IgD-negative memory B cell (primary cell): ENCODE measurements around the gene KAT5. TPM values are rescaled to one million over a fixed set of nuclear protein-coding genes. Genes with fewer than 3 reads are reported as not detected.
A peak's percentile ranks its signal among the peaks of the same experiment; 100 is the strongest.
"Not testable (repeated sequence)": the region's sequence is repeated elsewhere in the genome, so short reads cannot be mapped to it uniquely, and the experiment has no call there.

ENCODE experiments used
- H3K27ac Mint-ChIP-seq, 3 donors: one replicate each; pipeline ENCODE4 v1.8.0; 2020 to 2022; ENCODE audit warnings: mild to moderate bottlenecking in 3 of 3, mixed read lengths in 3 of 3, moderate library complexity in 1 of 3
- H3K27me3 Mint-ChIP-seq: one replicate; pipeline ENCODE4 v1.8.0; 2021; ENCODE audit warnings: mixed read lengths
- H3K36me3 Mint-ChIP-seq: one replicate; pipeline ENCODE4 v1.8.0; 2020; ENCODE audit warnings: mild to moderate bottlenecking, mixed read lengths
- H3K4me1 Mint-ChIP-seq, 3 donors: one replicate each; pipeline ENCODE4 v1.8.0; 2020 to 2022; ENCODE audit warnings: mixed read lengths in 3 of 3, mild to moderate bottlenecking in 1 of 3
- H3K4me3 Mint-ChIP-seq, 4 donors: one replicate each; pipeline ENCODE4 v1.8.0; 2020 to 2022; ENCODE audit warnings: mild to moderate bottlenecking in 4 of 4, mixed read lengths in 4 of 4, moderate library complexity in 3 of 4
- H3K9me3 Mint-ChIP-seq, 3 donors: one replicate each; pipeline ENCODE4 v1.8.0; 2020 to 2021; ENCODE audit warnings: mixed read lengths in 3 of 3, mild to moderate bottlenecking in 1 of 3
- polyA plus RNA-seq: library from polyadenylated mRNA; unstranded; fragments of 300-500 nt; fragmentation: Illumina TruSeq; gene quantifications from one replicate; pipeline ENCODE4 v1.2.3, GENCODE V29; 2021

Gene KAT5
- polyA plus RNA-seq, 1 donor from 2014 or later, result 62.6 TPM

DNA sequence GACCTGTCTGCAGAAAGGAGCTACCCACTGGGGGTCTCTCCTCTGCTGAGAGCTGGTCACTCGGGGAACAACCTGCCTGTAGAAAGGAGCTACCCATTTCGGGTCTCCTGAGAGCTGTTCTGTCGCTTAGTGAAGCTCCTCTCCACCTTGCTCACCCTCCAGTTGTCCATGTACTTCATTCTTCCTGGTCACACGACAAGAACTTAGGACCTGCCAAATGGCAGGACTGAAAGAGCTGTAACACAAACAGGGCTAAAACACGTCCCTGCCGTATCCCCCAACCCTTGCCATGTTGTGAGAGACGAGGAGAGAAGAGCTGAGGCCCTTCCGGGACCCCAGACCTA is 32.6 kb downstream of the KAT5 start:
- H3K9me3 Mint-ChIP-seq, result peaks cover 0 to 2% (median 0%) of the 10 kb centered on the region in 3 donors
- H3K36me3 Mint-ChIP-seq, result peaks cover 3% of the 10 kb centered on the region
- H3K27ac Mint-ChIP-seq, result no peak overlapping the region
- no peak overlapping the region for H3K4me3 Mint-ChIP-seq
- no peaks in the 10 kb centered on the region for H3K27me3 Mint-ChIP-seq
- H3K4me1 Mint-ChIP-seq, result peaks cover 6 to 11% (median 7%) of the 10 kb centered on the region in 3 donors

GRCh38 chr11:65745049-65745448 is 33.0 kb downstream of the KAT5 start:
- peaks cover 0 to 2% (median 0%) of the 10 kb centered on the region in 3 donors for H3K9me3 Mint-ChIP-seq

GRCh38 chr11:65762169-65762568 is 50.1 kb downstream of the KAT5 start:
- not testable (repeated sequence) for H3K9me3 Mint-ChIP-seq, H3K27ac Mint-ChIP-seq, H3K27me3 Mint-ChIP-seq, H3K36me3 Mint-ChIP-seq, H3K4me1 Mint-ChIP-seq
- peak overlapping the region in 1 of 4 donors; percentile 60 for H3K4me3 Mint-ChIP-seq

More at GRCh38 chr11:65745049-65745448, 33.0 kb downstream of the KAT5 start:
- Mint-ChIP-seq H3K27ac (no peak overlapping the region), H3K36me3 (peaks cover 3% of the 10 kb centered on the region), H3K27me3 (no peaks in the 10 kb centered on the region), H3K4me3 (no peak overlapping the region), H3K4me1 (peaks cover 6 to 11% (median 7%) of the 10 kb centered on the region in 3 donors)

DNA sequence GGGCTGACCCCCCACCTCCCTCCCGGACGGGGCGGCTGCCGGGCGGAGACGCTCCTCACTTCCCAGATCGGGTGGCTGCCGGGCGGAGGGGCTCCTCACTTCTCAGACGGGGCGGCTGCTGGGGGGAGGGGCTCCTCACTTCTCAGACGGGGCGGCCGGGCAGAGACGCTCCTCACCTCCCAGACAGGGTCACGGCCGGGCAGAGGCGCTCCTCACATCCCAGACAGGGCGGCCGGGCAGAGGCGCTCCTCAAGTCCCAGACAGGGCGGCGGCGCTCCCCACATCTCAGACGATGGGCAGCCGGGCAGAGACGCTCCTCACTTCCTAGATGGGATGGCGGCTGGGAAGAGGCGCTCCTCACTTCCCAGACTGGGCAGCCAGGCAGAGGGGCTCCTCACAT is 50.8 kb downstream of the KAT5 start:
- not testable (repeated sequence) for H3K27me3 Mint-ChIP-seq, H3K4me1 Mint-ChIP-seq, H3K4me3 Mint-ChIP-seq, H3K36me3 Mint-ChIP-seq, H3K27ac Mint-ChIP-seq, H3K9me3 Mint-ChIP-seq

- Mint-ChIP-seq H3K27me3 (peaks cover 6% of the 10 kb centered on the region), H3K36me3 (no peaks in the 10 kb centered on the region), H3K27ac (no peak overlapping the region), H3K4me1 (peaks cover under 1% of the 10 kb centered on the region in 3 donors), H3K4me3 (no peak overlapping the region), H3K9me3 (no peaks in the 10 kb centered on the region)
These were observed 52.4 kb downstream of the KAT5 start for GRCh38 chr11:65764434-65764833.

- H3K27me3 Mint-ChIP-seq, result peaks cover 3% of the 10 kb centered on the region
- no peak overlapping the region for H3K4me3 Mint-ChIP-seq
- H3K36me3 Mint-ChIP-seq, result peaks cover 1% of the 10 kb centered on the region
- no peaks in the 10 kb centered on the region for H3K9me3 Mint-ChIP-seq
- no peak overlapping the region for H3K27ac Mint-ChIP-seq
- H3K4me1 Mint-ChIP-seq, result peaks cover 5 to 6% (median 6%) of the 10 kb centered on the region in 3 donors
These were observed 54.5 kb downstream of the KAT5 start for GRCh38 chr11:65766535-65766934.

DNA sequence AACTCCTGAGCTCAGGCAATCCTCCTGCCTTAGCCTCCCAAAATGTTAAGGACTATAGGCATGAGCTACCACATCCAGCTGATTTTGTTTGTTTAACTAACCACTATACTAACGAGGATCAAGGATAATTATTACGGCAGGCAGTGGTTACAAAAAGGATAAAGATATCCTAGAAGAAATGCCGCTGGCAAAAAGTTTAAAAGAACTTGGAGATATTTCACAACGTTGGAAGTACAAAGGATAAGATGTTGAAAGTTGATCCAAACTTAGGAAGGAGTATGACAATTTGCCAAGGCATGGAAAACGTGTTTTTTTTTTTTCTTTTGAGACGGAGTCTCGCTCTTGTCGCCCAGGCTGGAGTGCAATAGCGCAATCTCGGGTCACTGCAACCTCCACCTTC is 55.4 kb downstream of the KAT5 start:
- Mint-ChIP-seq H3K36me3 (peaks cover 1% of the 10 kb centered on the region), H3K9me3 (no peaks in the 10 kb centered on the region), H3K4me1 (peaks cover 5 to 6% (median 6%) of the 10 kb centered on the region in 3 donors)

GRCh38 chr11:65767806-65768205 is 55.8 kb downstream of the KAT5 start:
- H3K9me3 Mint-ChIP-seq, H3K4me3 Mint-ChIP-seq, H3K4me1 Mint-ChIP-seq, H3K27ac Mint-ChIP-seq, H3K27me3 Mint-ChIP-seq, H3K36me3 Mint-ChIP-seq: not testable (repeated sequence)

More for the DNA sequence above, 55.4 kb downstream of the KAT5 start:
- Mint-ChIP-seq H3K4me3 (no peak overlapping the region), H3K27me3 (no peaks in the 10 kb centered on the region), H3K27ac (no peak overlapping the region)

Other genes starting within 250 kb of the KAT5 start
- 3,054 TPM for gene MALAT1, start 213.2 kb upstream of the KAT5 start, polyA plus RNA-seq
- 34.0 TPM for gene SCYL1, start 187.2 kb upstream of the KAT5 start, polyA plus RNA-seq
- gene LTBP3, start 153.9 kb upstream of the KAT5 start, polyA plus RNA-seq, result 37.4 TPM
- 86.4 TPM for gene ZNRD2, start 141.8 kb upstream of the KAT5 start, polyA plus RNA-seq
- 49.0 TPM for gene FAM89B, start 139.7 kb upstream of the KAT5 start, polyA plus RNA-seq
- gene EHBP1L1, start 136.2 kb upstream of the KAT5 start, polyA plus RNA-seq, result 16.1 TPM
- gene KCNK7, start 116.5 kb upstream of the KAT5 start, polyA plus RNA-seq, result not detected
- gene MAP3K11, start 98.0 kb upstream of the KAT5 start, polyA plus RNA-seq, result 26.5 TPM
- 6.8 TPM for gene PCNX3, start 96.5 kb upstream of the KAT5 start, polyA plus RNA-seq
- 253 TPM for gene SIPA1, start 74.2 kb upstream of the KAT5 start, polyA plus RNA-seq
- 66.7 TPM for gene RELA, start 49.3 kb upstream of the KAT5 start, polyA plus RNA-seq
- 120 TPM for gene RNASEH2C, start 8.5 kb downstream of the KAT5 start, polyA plus RNA-seq
- gene AP5B1, start 68.7 kb downstream of the KAT5 start, polyA plus RNA-seq, result 17.2 TPM
- gene OVOL1, start 74.8 kb downstream of the KAT5 start, polyA plus RNA-seq, result not detected
- 0.78 TPM for gene SNX32, start 121.7 kb downstream of the KAT5 start, polyA plus RNA-seq
- 2,244 TPM for gene CFL1, start 145.9 kb downstream of the KAT5 start, polyA plus RNA-seq
- 38.7 TPM for gene MUS81, start 148.2 kb downstream of the KAT5 start, polyA plus RNA-seq
- gene EFEMP2, start 160.5 kb downstream of the KAT5 start, polyA plus RNA-seq, result 0.29 TPM
- gene CTSW, start 167.6 kb downstream of the KAT5 start, polyA plus RNA-seq, result 29.2 TPM
- 97.0 TPM for gene FIBP, start 176.2 kb downstream of the KAT5 start, polyA plus RNA-seq
- 83.9 TPM for gene CCDC85B, start 178.4 kb downstream of the KAT5 start, polyA plus RNA-seq
- 0.79 TPM for gene FOSL1, start 188.1 kb downstream of the KAT5 start, polyA plus RNA-seq
- gene C11orf68, start 206.8 kb downstream of the KAT5 start, polyA plus RNA-seq, result 61.6 TPM
- 90.7 TPM for gene DRAP1, start 207.2 kb downstream of the KAT5 start, polyA plus RNA-seq
- gene TSGA10IP, start 233.2 kb downstream of the KAT5 start, polyA plus RNA-seq, result not detected
- gene SART1, start 249.5 kb downstream of the KAT5 start, polyA plus RNA-seq, result 53.1 TPM